ENCODE results near the gene TCF20. TPM values are rescaled to one million over a fixed set of nuclear protein-coding genes. Genes with fewer than 3 reads are reported as not detected.

The TCF20 gene
- total and polyA plus RNA-seq, 8 donors, result 24.8 to 41.3 (median 25.6) TPM

GRCh38 chr22:42248995-42249394, 21.5 kb downstream of the TCF20 start:
- peaks cover 0 to 3% of the 10 kb centered on the region in 2 donors for H3K4me1 ChIP-seq
- DNase-seq (no peak), ATAC-seq (no peak)
- no peak for TF ChIP-seq CTCF (IDR thresholded peaks at IDR 0.05)
- no peaks in the 10 kb centered on the region for H3K9me3 ChIP-seq
- H3K27ac ChIP-seq, result no peak overlapping the region
- intact Hi-C loops (cut with DNase I), result no loop called here
- H3K36me3 ChIP-seq, result peaks cover 0 to 4% of the 10 kb centered on the region in 2 donors
- H3K4me3 ChIP-seq, result no peak overlapping the region
- no peaks in the 10 kb centered on the region for H3K27me3 ChIP-seq

- ATAC-seq (no peak), DNase-seq (no peak)
- Histone ChIP-seq H3K4me1 (peaks cover 0 to 3% of the 10 kb centered on the region in 2 donors), H3K9me3 (no peaks in the 10 kb centered on the region), H3K4me3 (no peak overlapping the region), H3K27me3 (no peaks in the 10 kb centered on the region), H3K36me3 (peaks cover 0 to 4% of the 10 kb centered on the region in 2 donors), H3K27ac (no peak overlapping the region)
- no peak for TF ChIP-seq CTCF (IDR thresholded peaks at IDR 0.05)
- intact Hi-C loops (cut with DNase I), result no loop called here
Observed at GRCh38 chr22:42247596-42247995, 22.9 kb downstream of the TCF20 start.

- Histone ChIP-seq H3K27me3 (no peaks in the 10 kb centered on the region), H3K4me3 (no peak overlapping the region), H3K27ac (no peak overlapping the region), H3K4me1 (no peaks in the 10 kb centered on the region), H3K36me3 (peaks cover 0 to 4% of the 10 kb centered on the region in 2 donors), H3K9me3 (no peaks in the 10 kb centered on the region)
- intact Hi-C loops (cut with DNase I), result no loop called here
- DNase-seq, result no peak
- no peak for ATAC-seq
- TF ChIP-seq CTCF (IDR thresholded peaks at IDR 0.05), result no peak
Observed at GRCh38 chr22:42243802-42244060, 26.7 kb downstream of the TCF20 start.

- Histone ChIP-seq H3K9me3 (peaks cover 0 to 8% of the 10 kb centered on the region in 2 donors), H3K4me3 (no peak overlapping the region), H3K36me3 (no peaks in the 10 kb centered on the region), H3K27ac (no peak overlapping the region), H3K27me3 (no peaks in the 10 kb centered on the region), H3K4me1 (no peaks in the 10 kb centered on the region)
- intact Hi-C loops (cut with DNase I), result no loop called here
- ATAC-seq (no peak), DNase-seq (no peak)
- TF ChIP-seq CTCF (IDR thresholded peaks at IDR 0.05), result no peak
Observed at GRCh38 chr22:42236848-42237247, 33.6 kb downstream of the TCF20 start.

GRCh38 chr22:42236268-42236667, 34.2 kb downstream of the TCF20 start:
- TF ChIP-seq CTCF (IDR thresholded peaks at IDR 0.05), result no peak
- Histone ChIP-seq H3K36me3 (no peaks in the 10 kb centered on the region), H3K27me3 (no peaks in the 10 kb centered on the region), H3K9me3 (peaks cover 0 to 8% of the 10 kb centered on the region in 2 donors), H3K27ac (no peak overlapping the region), H3K4me1 (no peaks in the 10 kb centered on the region), H3K4me3 (no peak overlapping the region)
- ATAC-seq (no peak), DNase-seq (no peak)
- intact Hi-C loops (cut with DNase I), result no loop called here

All from left lung (tissue), 10 donors.